ENCODE data around the gene SBNO2.
A peak's percentile ranks its signal among the peaks of the same experiment; 100 is the strongest.

Gene SBNO2, protein sequence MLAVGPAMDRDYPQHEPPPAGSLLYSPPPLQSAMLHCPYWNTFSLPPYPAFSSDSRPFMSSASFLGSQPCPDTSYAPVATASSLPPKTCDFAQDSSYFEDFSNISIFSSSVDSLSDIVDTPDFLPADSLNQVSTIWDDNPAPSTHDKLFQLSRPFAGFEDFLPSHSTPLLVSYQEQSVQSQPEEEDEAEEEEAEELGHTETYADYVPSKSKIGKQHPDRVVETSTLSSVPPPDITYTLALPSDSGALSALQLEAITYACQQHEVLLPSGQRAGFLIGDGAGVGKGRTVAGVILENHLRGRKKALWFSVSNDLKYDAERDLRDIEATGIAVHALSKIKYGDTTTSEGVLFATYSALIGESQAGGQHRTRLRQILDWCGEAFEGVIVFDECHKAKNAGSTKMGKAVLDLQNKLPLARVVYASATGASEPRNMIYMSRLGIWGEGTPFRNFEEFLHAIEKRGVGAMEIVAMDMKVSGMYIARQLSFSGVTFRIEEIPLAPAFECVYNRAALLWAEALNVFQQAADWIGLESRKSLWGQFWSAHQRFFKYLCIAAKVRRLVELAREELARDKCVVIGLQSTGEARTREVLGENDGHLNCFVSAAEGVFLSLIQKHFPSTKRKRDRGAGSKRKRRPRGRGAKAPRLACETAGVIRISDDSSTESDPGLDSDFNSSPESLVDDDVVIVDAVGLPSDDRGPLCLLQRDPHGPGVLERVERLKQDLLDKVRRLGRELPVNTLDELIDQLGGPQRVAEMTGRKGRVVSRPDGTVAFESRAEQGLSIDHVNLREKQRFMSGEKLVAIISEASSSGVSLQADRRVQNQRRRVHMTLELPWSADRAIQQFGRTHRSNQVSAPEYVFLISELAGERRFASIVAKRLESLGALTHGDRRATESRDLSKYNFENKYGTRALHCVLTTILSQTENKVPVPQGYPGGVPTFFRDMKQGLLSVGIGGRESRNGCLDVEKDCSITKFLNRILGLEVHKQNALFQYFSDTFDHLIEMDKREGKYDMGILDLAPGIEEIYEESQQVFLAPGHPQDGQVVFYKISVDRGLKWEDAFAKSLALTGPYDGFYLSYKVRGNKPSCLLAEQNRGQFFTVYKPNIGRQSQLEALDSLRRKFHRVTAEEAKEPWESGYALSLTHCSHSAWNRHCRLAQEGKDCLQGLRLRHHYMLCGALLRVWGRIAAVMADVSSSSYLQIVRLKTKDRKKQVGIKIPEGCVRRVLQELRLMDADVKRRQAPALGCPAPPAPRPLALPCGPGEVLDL (N-terminal part only)

GRCh38 chr19:1173845-1174809, at the start of gene SBNO2:
TSS of gene SBNO2 (minus strand) at chr19:1174268. CDS start at chr19:1154276, 19,992 bp downstream.
- peak; percentile 93 for DNase-seq (ENCODE audit: low spot score)

GRCh38 chr19:1223018-1223855, 49.2 kb upstream of the SBNO2 start:
- DNase-seq (ENCODE audit: low spot score) = no peak

DNA sequence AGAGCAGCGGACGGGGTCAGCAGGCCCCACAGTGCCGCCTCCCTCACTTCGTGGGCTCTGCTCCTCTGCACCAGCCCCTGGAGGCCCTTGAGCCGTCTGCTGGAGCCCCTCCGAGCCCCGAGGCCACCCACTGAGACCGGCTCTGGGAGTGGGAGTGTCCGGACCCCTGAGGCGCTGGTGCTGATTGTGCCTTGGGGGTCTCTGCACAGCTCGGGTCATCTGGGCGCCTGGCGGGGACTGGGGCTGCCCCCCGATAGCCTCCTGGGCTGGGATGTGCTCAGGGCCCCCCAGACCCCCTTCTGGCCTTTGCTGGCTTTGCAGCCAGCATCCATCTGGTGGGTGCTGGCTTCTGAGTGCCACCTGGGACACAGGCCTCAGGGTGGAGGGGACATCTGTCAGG, 48.3 kb upstream of the SBNO2 start:
- DNase-seq (ENCODE audit: low spot score) = no peak

GRCh38 chr19:1221904-1222255, 47.8 kb upstream of the SBNO2 start:
- DNase-seq (ENCODE audit: low spot score) = no peak

- peak; percentile 82 for DNase-seq (ENCODE audit: low spot score)
These were observed 47.2 kb upstream of the SBNO2 start for GRCh38 chr19:1220976-1221903.

DNA sequence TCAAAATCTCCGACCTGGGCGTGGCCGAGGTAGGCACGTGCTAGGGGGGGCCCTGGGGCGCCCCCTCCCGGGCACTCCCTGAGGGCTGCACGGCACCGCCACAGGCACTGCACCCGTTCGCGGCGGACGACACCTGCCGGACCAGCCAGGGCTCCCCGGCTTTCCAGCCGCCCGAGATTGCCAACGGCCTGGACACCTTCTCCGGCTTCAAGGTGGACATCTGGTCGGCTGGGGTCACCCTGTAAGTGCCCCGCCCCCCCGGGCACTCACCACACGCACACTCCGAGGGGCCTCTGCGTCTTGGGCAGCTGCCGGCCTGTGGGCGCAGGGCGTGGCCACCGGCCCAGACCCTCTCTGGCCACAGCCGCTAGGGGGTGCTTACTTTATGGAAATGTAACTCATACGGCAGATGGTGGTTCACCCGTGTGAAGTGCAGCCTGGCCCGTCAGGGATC, 46.4 kb upstream of the SBNO2 start:
- DNase-seq (ENCODE audit: low spot score) = no peak

- no peak for DNase-seq (ENCODE audit: low spot score)
These were observed 45.9 kb upstream of the SBNO2 start for GRCh38 chr19:1219786-1220476.

DNA sequence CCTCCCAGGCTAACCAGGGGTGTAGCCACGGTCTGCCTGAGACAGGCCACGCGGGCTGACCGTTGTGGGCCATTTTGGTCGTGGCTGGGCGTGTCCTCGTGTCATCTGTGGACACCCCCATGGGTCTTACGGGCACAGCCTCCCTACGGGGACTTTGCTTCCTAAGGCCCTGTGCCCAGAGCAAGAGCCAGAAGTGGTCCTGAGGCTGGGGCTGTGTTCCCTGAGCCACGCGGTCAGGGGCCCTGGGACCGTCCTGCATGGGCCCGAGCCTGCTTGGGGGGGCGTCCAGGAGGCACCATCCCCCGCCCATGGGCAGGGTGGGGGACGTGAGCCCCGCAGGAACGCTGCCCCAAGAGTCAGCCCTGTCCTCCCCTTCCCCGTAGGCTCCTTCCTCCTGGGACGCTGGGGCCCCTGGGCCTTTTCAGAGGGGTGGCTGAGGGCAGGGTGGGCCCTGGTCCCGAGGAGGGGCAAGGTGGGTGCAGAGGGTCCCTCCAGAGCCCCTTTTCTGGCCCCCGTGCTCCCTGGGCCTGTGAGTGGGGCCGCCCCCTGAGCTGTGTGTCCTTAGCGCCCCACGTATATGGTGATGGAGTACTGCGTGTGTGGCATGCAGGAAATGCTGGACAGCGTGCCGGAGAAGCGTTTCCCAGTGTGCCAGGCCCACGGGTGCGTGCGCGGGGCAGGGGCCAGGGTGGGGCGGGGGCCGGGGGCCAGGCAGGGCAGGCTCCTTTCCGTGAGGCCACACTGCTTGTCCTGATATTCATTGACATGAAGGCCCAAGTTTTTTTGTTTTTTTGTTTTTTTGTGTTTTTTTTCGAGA, 44.9 kb upstream of the SBNO2 start:
- DNase-seq (ENCODE audit: low spot score) = no peak

GRCh38 chr19:1217366-1217765, 43.3 kb upstream of the SBNO2 start:
- DNase-seq (ENCODE audit: low spot score) = no peak

DNA sequence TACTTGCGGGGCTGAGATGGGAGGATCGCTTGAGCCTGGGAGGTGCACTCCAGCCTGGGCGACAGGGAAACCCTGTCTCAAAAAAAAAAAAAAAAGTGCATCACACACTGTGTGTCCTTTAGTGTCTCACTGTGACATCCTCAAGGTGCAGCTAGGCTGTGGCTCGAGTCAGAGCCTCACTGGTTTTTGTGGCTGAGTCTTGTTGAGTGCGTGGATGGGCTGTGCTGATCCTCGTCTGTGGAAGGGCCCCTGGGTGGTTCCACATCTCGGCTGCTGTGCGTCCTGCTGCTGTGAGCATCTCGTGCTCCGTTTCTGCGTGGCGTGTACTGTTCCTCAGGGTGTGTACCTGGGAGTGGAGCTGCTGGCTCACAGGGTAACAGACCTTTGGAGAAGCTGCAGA, 42.7 kb upstream of the SBNO2 start:
- no peak for DNase-seq (ENCODE audit: low spot score)

DNA sequence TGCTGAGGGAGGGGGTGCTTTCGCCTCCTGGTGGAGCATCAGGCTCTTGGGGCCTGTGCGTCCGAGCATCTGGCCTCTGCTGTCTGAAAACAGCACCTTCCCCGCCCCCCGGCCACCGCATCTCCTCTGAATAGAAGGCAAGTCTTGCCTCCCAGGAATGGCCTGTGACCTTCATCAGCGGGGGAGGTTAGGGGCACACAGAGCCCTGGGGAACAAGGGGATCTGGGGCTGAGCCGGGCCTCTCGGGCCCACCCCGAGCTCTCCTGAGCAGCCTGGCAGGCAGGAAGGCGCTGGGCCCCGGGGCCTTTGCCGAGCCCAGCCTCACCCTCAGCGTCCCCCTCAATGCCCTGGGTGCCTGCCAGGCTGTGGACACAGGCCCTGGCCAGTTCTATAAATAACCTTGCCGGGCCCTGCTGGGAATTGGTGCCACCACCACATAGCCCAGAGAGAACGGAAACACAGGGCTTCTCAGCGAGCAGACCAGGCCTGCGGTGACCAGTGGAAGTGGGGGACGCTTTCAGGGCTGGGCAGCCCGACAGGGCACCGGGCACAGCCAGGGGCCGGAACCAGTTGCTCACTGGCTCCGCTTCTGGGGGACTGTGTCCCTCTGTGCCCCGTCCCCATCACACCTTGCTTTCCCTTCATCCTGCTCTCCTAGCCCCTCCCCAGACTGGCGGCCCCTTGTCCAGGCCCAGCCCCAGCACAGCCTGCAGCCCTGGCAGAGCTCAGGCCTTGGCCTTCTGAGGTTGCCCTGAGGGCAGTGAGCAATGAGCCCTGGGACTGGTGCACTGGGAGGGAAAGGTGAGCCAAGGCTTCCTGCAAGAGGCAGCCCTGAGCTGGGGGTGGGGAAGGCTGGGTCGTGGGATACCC, 41.0 kb upstream of the SBNO2 start:
- DNase-seq (ENCODE audit: low spot score) = peak; percentile 63

- no peak for DNase-seq (ENCODE audit: low spot score)
These were observed 40.3 kb upstream of the SBNO2 start for GRCh38 chr19:1214299-1214861.

GRCh38 chr19:1213391-1214286, 39.6 kb upstream of the SBNO2 start:
- peak; percentile 52 for DNase-seq (ENCODE audit: low spot score)

- DNase-seq (ENCODE audit: low spot score) = no peak
These were observed 37.6 kb upstream of the SBNO2 start for GRCh38 chr19:1211494-1212234.

- no peak for DNase-seq (ENCODE audit: low spot score)
These were observed 36.1 kb upstream of the SBNO2 start for GRCh38 chr19:1210227-1210538.

Data from AG08395 (cell line).